Measurements from ENCODE around the gene CNTNAP2. TPM values are rescaled to one million over a fixed set of nuclear protein-coding genes. Genes with fewer than 3 reads are reported as not detected.

The CNTNAP2 gene
- total RNA-seq, 4 donors from 2014 or later, result not detected

GRCh38 chr7:147833970-147834369 lies 1717.4 kb downstream of the CNTNAP2 start:
- Histone ChIP-seq H3K36me3 (no peaks in the 10 kb centered on the region), H3K27me3 (no peaks in the 10 kb centered on the region), H3K27ac (no peak overlapping the region), H3K4me1 (no peaks in the 10 kb centered on the region), H3K4me3 (no peak overlapping the region), H3K9me3 (no peaks in the 10 kb centered on the region)
- intact Hi-C loops (cut with DNase I; ENCODE audit: low total_unique reads), result no loop called here
- DNase-seq, result no peak
- ATAC-seq, result no peak
- in situ Hi-C loops (cut with MboI; ENCODE audit: low sequenced_read_pairs in 4 of 4), result no loop called here
- TF ChIP-seq CTCF (IDR thresholded peaks at IDR 0.05 in 4 of 5, conservative IDR thresholded peaks at IDR 0.05 in 1 of 5) (no peak), POLR2A (IDR thresholded peaks at IDR 0.05) (no peak)

- no peak for TF ChIP-seq CTCF (IDR thresholded peaks at IDR 0.05 in 4 of 5, conservative IDR thresholded peaks at IDR 0.05 in 1 of 5)
- TF ChIP-seq POLR2A (IDR thresholded peaks at IDR 0.05), result no peak
- no peaks in the 10 kb centered on the region for H3K4me1 ChIP-seq
- no peaks in the 10 kb centered on the region for H3K36me3 ChIP-seq
- in situ Hi-C loops (cut with MboI; ENCODE audit: low sequenced_read_pairs in 4 of 4) (no loop called here), intact Hi-C loops (cut with DNase I; ENCODE audit: low total_unique reads) (no loop called here)
- ATAC-seq, result no peak
- H3K27ac ChIP-seq, result no peak overlapping the region
- no peak for DNase-seq
- no peaks in the 10 kb centered on the region for H3K27me3 ChIP-seq
- H3K4me3 ChIP-seq, result no peak overlapping the region
- H3K9me3 ChIP-seq, result no peaks in the 10 kb centered on the region
Measured at GRCh38 chr7:147852833-147853232, 1736.2 kb downstream of the CNTNAP2 start.

GRCh38 chr7:147857152-147858140 lies 1740.8 kb downstream of the CNTNAP2 start:
- Histone ChIP-seq H3K9me3 (no peaks in the 10 kb centered on the region), H3K4me3 (no peak overlapping the region), H3K36me3 (no peaks in the 10 kb centered on the region), H3K4me1 (no peaks in the 10 kb centered on the region), H3K27ac (no peak overlapping the region), H3K27me3 (no peaks in the 10 kb centered on the region)
- TF ChIP-seq CTCF (IDR thresholded peaks at IDR 0.05 in 4 of 5, conservative IDR thresholded peaks at IDR 0.05 in 1 of 5), result no peak
- intact Hi-C loops (cut with DNase I; ENCODE audit: low total_unique reads), result no loop called here
- in situ Hi-C loops (cut with MboI; ENCODE audit: low sequenced_read_pairs in 4 of 4), result no loop called here
- ATAC-seq (no peak), DNase-seq (no peak)

GRCh38 chr7:147858421-147858820 lies 1741.8 kb downstream of the CNTNAP2 start:
- ATAC-seq, result no peak
- H3K9me3 ChIP-seq, result no peaks in the 10 kb centered on the region
- in situ Hi-C loops (cut with MboI; ENCODE audit: low sequenced_read_pairs in 4 of 4) (no loop called here), intact Hi-C loops (cut with DNase I; ENCODE audit: low total_unique reads) (no loop called here)
- no peaks in the 10 kb centered on the region for H3K27me3 ChIP-seq
- H3K4me1 ChIP-seq, result no peaks in the 10 kb centered on the region
- no peak overlapping the region for H3K27ac ChIP-seq
- H3K36me3 ChIP-seq, result no peaks in the 10 kb centered on the region
- TF ChIP-seq CTCF (IDR thresholded peaks at IDR 0.05 in 4 of 5, conservative IDR thresholded peaks at IDR 0.05 in 1 of 5), result no peak
- TF ChIP-seq POLR2A (IDR thresholded peaks at IDR 0.05), result no peak
- no peak overlapping the region for H3K4me3 ChIP-seq
- no peak for DNase-seq

All from gastrocnemius medialis (tissue), 4 donors.